Right ventricle myocardium inferior (tissue), 1 donor: ENCODE results near the gene RAB11B. TPM values are rescaled to one million over a fixed set of nuclear protein-coding genes. Genes with fewer than 3 reads are reported as not detected.

Experiments used
- ATAC-seq: fragments of 200-7000 bp; cut with Tn5 transposase; one replicate; pipeline ENCODE4 v1.9.1; 2020; ENCODE audit warnings: mild to moderate bottlenecking, moderate library complexity
- DNase-seq: peaks from one replicate; pipeline ENCODE4 v3.0.0; 2021; ENCODE audit errors: missing footprints
- intact Hi-C: fragments of 100-400 bp; cut with DNase I; formaldehyde crosslinking; loops from one replicate; pipeline ENCODE4 v1.11.0; 2022
- microRNA-seq: library from miRNA; unstranded; fragments of <30 nt; microRNA quantifications from one replicate; pipeline ENCODE4 v1.2.0, GENCODE V29; 2020
- total RNA-seq: library from RNA; stranded (reverse); fragmentation: NEBNext Ultra II Directional; extraction: Animal tissue kit (Norgen Biotek cat#: 25700); gene quantifications from one replicate; pipeline ENCODE4 v1.2.1, GENCODE V29; 2021
- donor health status: DM: no; HTN: yes; CAD: no; lungs with severe emphysema.

The RAB11B gene
- total RNA-seq, 1 donor from 2014 or later, result 144 TPM

- ATAC-seq (no peak), DNase-seq (no peak)
- intact Hi-C loops, result loop anchor here (5.0 kb wide), 1 partner anchor 618 kb away; the partner anchor contains the start of gene EVI5L
Measured at GRCh38 chr19:8449830-8450229, 59.7 kb downstream of the RAB11B start.

- DNase-seq (no peak), ATAC-seq (no peak)
- intact Hi-C loops, result no loop called here
Measured at GRCh38 chr19:8451377-8451776, 61.2 kb downstream of the RAB11B start.

GRCh38 chr19:8451885-8452284, 61.7 kb downstream of the RAB11B start:
- DNase-seq, result no peak
- intact Hi-C loops, result no loop called here
- no peak for ATAC-seq

GRCh38 chr19:8452446-8453123, 62.4 kb downstream of the RAB11B start:
- intact Hi-C loops, result no loop called here
- ATAC-seq, result peak; percentile 39
- DNase-seq, result no peak

- no peak for DNase-seq
- no peak for ATAC-seq
- intact Hi-C loops, result no loop called here
Measured at GRCh38 chr19:8453616-8454015, 63.5 kb downstream of the RAB11B start.

Small RNA genes lying within 50 kb of the gene (microRNA-seq; reads per million reads assigned to microRNA genes)
- gene MIR4999, result 4.0 reads per million, percentile 6 among the genes with 10 or more reads in this experiment

Other genes starting within 250 kb of the RAB11B start
- gene FBN3, start 240.8 kb upstream of the RAB11B start, total RNA-seq, result not detected
- gene CERS4, start 181.0 kb upstream of the RAB11B start, total RNA-seq, result 21.4 TPM
- 32.9 TPM for gene CD320, start 82.0 kb upstream of the RAB11B start, total RNA-seq
- gene NDUFA7, start 69.0 kb upstream of the RAB11B start, total RNA-seq, result 129 TPM
- 1,212 TPM for gene RPS28, start 68.9 kb upstream of the RAB11B start, total RNA-seq
- 20.5 TPM for gene KANK3, start 47.1 kb upstream of the RAB11B start, total RNA-seq
- 24.6 TPM for gene ANGPTL4, start 26.2 kb upstream of the RAB11B start, total RNA-seq
- 110 TPM for gene MARCHF2, start 22.9 kb downstream of the RAB11B start, total RNA-seq
- gene HNRNPM, start 54.6 kb downstream of the RAB11B start, total RNA-seq, result 118 TPM
- gene PRAM1, start 112.3 kb downstream of the RAB11B start, total RNA-seq, result 0.78 TPM
- gene ZNF414, start 123.8 kb downstream of the RAB11B start, total RNA-seq, result 9.8 TPM
- 9.3 TPM for gene MYO1F, start 187.1 kb downstream of the RAB11B start, total RNA-seq
- gene ADAMTS10, start 220.4 kb downstream of the RAB11B start, total RNA-seq, result 10.0 TPM
- gene NFILZ, start 240.3 kb downstream of the RAB11B start, total RNA-seq, result not detected